Measurements from ENCODE around the gene KCNQ1. TPM values are rescaled to one million over a fixed set of nuclear protein-coding genes. Genes with fewer than 3 reads are reported as not detected.

The KCNQ1 gene
- total RNA-seq, 2 experiments from 2014 or later, result 20.4 to 24.3 TPM

GRCh38 chr11:2581151-2581930, 136.5 kb downstream of the KCNQ1 start:
- no peaks in the 10 kb centered on the region for H3K36me3 Mint-ChIP-seq (ENCODE audit: low read depth)
- no peak overlapping the region for H3K4me3 Mint-ChIP-seq
- no peak overlapping the region for H3K27ac Mint-ChIP-seq
- no peaks in the 10 kb centered on the region for H3K27me3 Mint-ChIP-seq
- H3K4me1 Mint-ChIP-seq, result no peaks in the 10 kb centered on the region
- ChIA-PET CTCF (interaction anchor here (0.6 kb wide), 1 partner anchor 272 kb away, joined by 3 read pairs; no protein-coding TSS in a partner anchor), POLR2A (no interaction called here)
- H3K9me3 Mint-ChIP-seq, result no peaks in the 10 kb centered on the region
- DNase-seq, result no peak

- Mint-ChIP-seq H3K9me3 (no peaks in the 10 kb centered on the region), H3K36me3 (ENCODE audit: low read depth) (no peaks in the 10 kb centered on the region), H3K27ac (no peak overlapping the region), H3K4me3 (no peak overlapping the region), H3K4me1 (no peaks in the 10 kb centered on the region), H3K27me3 (no peaks in the 10 kb centered on the region)
- CTCF ChIA-PET, result no interaction called here
- POLR2A ChIA-PET, result no interaction called here
- no peak for DNase-seq
These were observed 137.1 kb downstream of the KCNQ1 start for GRCh38 chr11:2581931-2582350.

- CTCF ChIA-PET, result no interaction called here
- POLR2A ChIA-PET, result no interaction called here
- Mint-ChIP-seq H3K9me3 (no peaks in the 10 kb centered on the region), H3K36me3 (ENCODE audit: low read depth) (no peaks in the 10 kb centered on the region), H3K4me3 (no peak overlapping the region), H3K27ac (no peak overlapping the region), H3K4me1 (no peaks in the 10 kb centered on the region), H3K27me3 (no peaks in the 10 kb centered on the region)
- no peak for DNase-seq
These were observed 137.6 kb downstream of the KCNQ1 start for GRCh38 chr11:2582351-2582945.

GRCh38 chr11:2582946-2583604, 138.3 kb downstream of the KCNQ1 start:
- Mint-ChIP-seq H3K9me3 (no peaks in the 10 kb centered on the region), H3K27me3 (no peaks in the 10 kb centered on the region), H3K36me3 (ENCODE audit: low read depth) (no peaks in the 10 kb centered on the region), H3K4me3 (no peak overlapping the region), H3K4me1 (no peaks in the 10 kb centered on the region), H3K27ac (no peak overlapping the region)
- CTCF ChIA-PET, result no interaction called here
- POLR2A ChIA-PET, result no interaction called here
- DNase-seq, result no peak

GRCh38 chr11:2583605-2583958, 138.8 kb downstream of the KCNQ1 start:
- POLR2A ChIA-PET, result no interaction called here

GRCh38 chr11:2584434-2584811, 139.6 kb downstream of the KCNQ1 start:
- Mint-ChIP-seq H3K9me3 (no peaks in the 10 kb centered on the region), H3K36me3 (ENCODE audit: low read depth) (no peaks in the 10 kb centered on the region), H3K27me3 (no peaks in the 10 kb centered on the region), H3K4me3 (no peak overlapping the region), H3K27ac (no peak overlapping the region), H3K4me1 (no peaks in the 10 kb centered on the region)
- ChIA-PET POLR2A (no interaction called here), CTCF (no interaction called here)
- no peak for DNase-seq

More at GRCh38 chr11:2583605-2583958, 138.8 kb downstream of the KCNQ1 start:
- DNase-seq, result no peak
- Mint-ChIP-seq H3K4me1 (no peaks in the 10 kb centered on the region), H3K27me3 (no peaks in the 10 kb centered on the region), H3K36me3 (ENCODE audit: low read depth) (no peaks in the 10 kb centered on the region), H3K4me3 (no peak overlapping the region), H3K9me3 (no peaks in the 10 kb centered on the region), H3K27ac (no peak overlapping the region)
- CTCF ChIA-PET, result no interaction called here

- Mint-ChIP-seq H3K27ac (no peak overlapping the region), H3K9me3 (no peaks in the 10 kb centered on the region), H3K4me3 (no peak overlapping the region), H3K4me1 (no peaks in the 10 kb centered on the region), H3K36me3 (ENCODE audit: low read depth) (no peaks in the 10 kb centered on the region), H3K27me3 (no peaks in the 10 kb centered on the region)
- ChIA-PET CTCF (no interaction called here), POLR2A (no interaction called here)
- DNase-seq, result no peak
These were observed 140.2 kb downstream of the KCNQ1 start for GRCh38 chr11:2584812-2585565.

- no peaks in the 10 kb centered on the region for H3K27me3 Mint-ChIP-seq
- H3K9me3 Mint-ChIP-seq, result no peaks in the 10 kb centered on the region
- no peak overlapping the region for H3K4me3 Mint-ChIP-seq
- POLR2A ChIA-PET, result no interaction called here
- no peak for DNase-seq
- H3K36me3 Mint-ChIP-seq (ENCODE audit: low read depth), result no peaks in the 10 kb centered on the region
- no peaks in the 10 kb centered on the region for H3K4me1 Mint-ChIP-seq
- no peak overlapping the region for H3K27ac Mint-ChIP-seq
- CTCF ChIA-PET, result no interaction called here
These were observed 140.8 kb downstream of the KCNQ1 start for GRCh38 chr11:2585566-2586086.

- POLR2A ChIA-PET, result no interaction called here
- H3K4me3 Mint-ChIP-seq, result no peak overlapping the region
- no peak overlapping the region for H3K27ac Mint-ChIP-seq
- CTCF ChIA-PET, result no interaction called here
- no peaks in the 10 kb centered on the region for H3K9me3 Mint-ChIP-seq
- peak; percentile 4 for DNase-seq
- H3K36me3 Mint-ChIP-seq (ENCODE audit: low read depth), result no peaks in the 10 kb centered on the region
- H3K27me3 Mint-ChIP-seq, result no peaks in the 10 kb centered on the region
- H3K4me1 Mint-ChIP-seq, result no peaks in the 10 kb centered on the region
These were observed 141.4 kb downstream of the KCNQ1 start for GRCh38 chr11:2586087-2586792.

GRCh38 chr11:2586793-2587131, 142.0 kb downstream of the KCNQ1 start:
- Mint-ChIP-seq H3K4me1 (no peaks in the 10 kb centered on the region), H3K27me3 (no peaks in the 10 kb centered on the region), H3K9me3 (no peaks in the 10 kb centered on the region), H3K27ac (no peak overlapping the region), H3K36me3 (ENCODE audit: low read depth) (no peaks in the 10 kb centered on the region), H3K4me3 (no peak overlapping the region)
- no peak for DNase-seq
- POLR2A ChIA-PET, result no interaction called here
- CTCF ChIA-PET, result no interaction called here

GRCh38 chr11:2587132-2587930, 142.5 kb downstream of the KCNQ1 start:
- peak; percentile 5 for DNase-seq
- Mint-ChIP-seq H3K27ac (no peak overlapping the region), H3K36me3 (ENCODE audit: low read depth) (no peaks in the 10 kb centered on the region), H3K27me3 (no peaks in the 10 kb centered on the region), H3K4me1 (no peaks in the 10 kb centered on the region), H3K4me3 (no peak overlapping the region), H3K9me3 (no peaks in the 10 kb centered on the region)
- ChIA-PET POLR2A (no interaction called here), CTCF (no interaction called here)

Data from activated CD4-positive, alpha-beta T cell treated with anti-CD3 and anti-CD28 coated beads, Interleukin-2, amount 10 ng/mL, durations not matched to agents 7 days and 5 days (primary cell).